GM18873 (cell line): ENCODE results near the gene SPAG6.

Source experiments
- ATAC-seq: cut with Tn5 transposase; IDR thresholded peaks from one replicate; pipeline ENCODE4 v1.9.1; 2021; ENCODE audit warnings: mild to moderate bottlenecking, moderate library complexity, moderate number of reproducible peaks; ENCODE audit not compliant: unreplicated experiment, low FRiP score

Gene SPAG6

GRCh38 chr10:22455068-22455857 lies 110.0 kb downstream of the SPAG6 start:
- no peak for ATAC-seq

- no peak for ATAC-seq
These were observed 111.2 kb downstream of the SPAG6 start for GRCh38 chr10:22456486-22456885.

GRCh38 chr10:22458272-22459038 lies 113.2 kb downstream of the SPAG6 start:
- no peak for ATAC-seq

GRCh38 chr10:22459496-22459895 lies 114.2 kb downstream of the SPAG6 start:
- no peak for ATAC-seq

GRCh38 chr10:22460101-22460500 lies 114.8 kb downstream of the SPAG6 start:
- ATAC-seq, result no peak

- no peak for ATAC-seq
These were observed 115.5 kb downstream of the SPAG6 start for GRCh38 chr10:22460531-22461403.

GRCh38 chr10:22461891-22462290 lies 116.6 kb downstream of the SPAG6 start:
- ATAC-seq, result no peak

- ATAC-seq, result no peak
These were observed 118.0 kb downstream of the SPAG6 start for GRCh38 chr10:22463255-22463654.

GRCh38 chr10:22464966-22465629 lies 119.8 kb downstream of the SPAG6 start:
- no peak for ATAC-seq

- ATAC-seq, result no peak
These were observed 121.6 kb downstream of the SPAG6 start for GRCh38 chr10:22466763-22467334.
